Measurements from ENCODE around the gene PACRG. TPM values are rescaled to one million over a fixed set of nuclear protein-coding genes. Genes with fewer than 3 reads are reported as not detected.

PACRG gene
- total and polyA plus RNA-seq, 2 of the 13 experiments (the other 11 are each of a cell fraction or from before 2014, with no cell fraction given): 0.13 TPM; not detected in 1

- H3K36me3 ChIP-seq (replicated peaks in 1 of 2; ENCODE audit: control insufficient read depth in 1 of 2, insufficient read depth in 2 of 2, low read length in 2 of 2): no peaks in the 10 kb centered on the region
- no peak overlapping the region for H3K4me2 ChIP-seq (ENCODE audit: low read depth, low read length)
- intact Hi-C loops (cut with micrococcal nuclease; ENCODE audit: unreplicated experiment): no loop called here
- H3K27me3 ChIP-seq (ENCODE audit: control insufficient read depth in 1 of 2, insufficient read depth in 2 of 2, low read length in 2 of 2): peaks cover 0 to 2% of the 10 kb centered on the region in 2 experiments; a peak in 2 of 5 replicates
- H3K4me1 ChIP-seq (ENCODE audit: insufficient read depth, low read length): no peaks in the 10 kb centered on the region
- no TSS peak for BruUV-seq (replicated peaks)
- ChIA-PET POLR2A (no interaction called here), CTCF (ENCODE audit: low intra/inter-chr PET ratio, low total read pairs) (no interaction called here)
- FAIRE-seq (no peak), DNase-seq (ENCODE audit: low spot score) (no peak), ATAC-seq (no peak; the same call in 2 of the 3 replicates)
- in situ Hi-C loops (cut with HindIII; ENCODE audit: extremely low pct_ligation_motif_present, low pct_unique_long_range_greater_than_20kb): no loop called here
- no peaks in the 10 kb centered on the region for H3K79me2 ChIP-seq (ENCODE audit: insufficient read depth, low read length)
- no peak overlapping the region for H3K27ac ChIP-seq (ENCODE audit: extremely low read length, insufficient read depth, low read length)
- no peak overlapping the region for H2AFZ ChIP-seq (ENCODE audit: low read length)
- 52% methylated on average over 5 of the region's 8 CpGs for WGBS (ENCODE audit: low lambda C conversion rate)
- H4K20me1 ChIP-seq (ENCODE audit: insufficient read depth, low read length): no peaks in the 10 kb centered on the region
- H3K4me3 ChIP-seq (replicated peaks in 1 of 3; ENCODE audit: insufficient read depth in 1 of 3, low read depth in 2 of 3, low read length in 3 of 3): no peak overlapping the region
- TF ChIP-seq ARID3A (IDR thresholded peaks at IDR 0.05; ENCODE audit: low read depth, low read length) (no peak), ZNF740 (CRISPR knock-in tag; IDR thresholded peaks at IDR 0.05) (no peak), MAZ (IDR thresholded peaks at IDR 0.05; ENCODE audit: borderline replicate concordance, low read depth, low read length) (no peak), MAZ (CRISPR knock-in tag; IDR thresholded peaks at IDR 0.05; ENCODE audit: low read depth) (no peak), ZNF225 (CRISPR knock-in tag; IDR thresholded peaks at IDR 0.05) (no peak), ZSCAN21 (CRISPR knock-in tag; IDR thresholded peaks at IDR 0.05; ENCODE audit: borderline replicate concordance) (no peak), CSRNP1 (CRISPR knock-in tag; IDR thresholded peaks at IDR 0.05) (no peak), ZNF678 (CRISPR knock-in tag; IDR thresholded peaks at IDR 0.05) (no peak), ISX (CRISPR knock-in tag; conservative IDR thresholded peaks at IDR 0.05) (no peak), PLSCR1 (CRISPR knock-in tag; IDR thresholded peaks at IDR 0.05; ENCODE audit: borderline replicate concordance) (no peak), USF2 (IDR thresholded peaks at IDR 0.05; ENCODE audit: low read depth, low read length) (no peak), USF2 (CRISPR knock-in tag; IDR thresholded peaks at IDR 0.05; ENCODE audit: borderline replicate concordance) (no peak), THYN1 (CRISPR knock-in tag; IDR thresholded peaks at IDR 0.05; ENCODE audit: borderline replicate concordance, low read depth) (no peak), JUNB (CRISPR knock-in tag; IDR thresholded peaks at IDR 0.05; ENCODE audit: borderline replicate concordance) (no peak), CENPBD1 (CRISPR knock-in tag; IDR thresholded peaks at IDR 0.05; ENCODE audit: borderline replicate concordance, low read depth) (no peak)
- no peak overlapping the region for H3K9ac ChIP-seq (ENCODE audit: insufficient read depth, low read depth, low read length)
- H3K9me3 ChIP-seq (ENCODE audit: low read length): no peaks in the 10 kb centered on the region
These were observed 515.3 kb downstream of the PACRG start for GRCh38 chr6:163243083-163243482.
